ENCODE measurements around the gene HSPBP1.
A peak's percentile ranks its signal among the peaks of the same experiment; 100 is the strongest.

HSPBP1 gene

GRCh38 chr19:55256562-55257460 lies 23.1 kb downstream of the HSPBP1 start:
- peak overlapping the region; percentile 85 for H3K4me3 ChIP-seq (ENCODE audit: low read depth, low read length)

DNA sequence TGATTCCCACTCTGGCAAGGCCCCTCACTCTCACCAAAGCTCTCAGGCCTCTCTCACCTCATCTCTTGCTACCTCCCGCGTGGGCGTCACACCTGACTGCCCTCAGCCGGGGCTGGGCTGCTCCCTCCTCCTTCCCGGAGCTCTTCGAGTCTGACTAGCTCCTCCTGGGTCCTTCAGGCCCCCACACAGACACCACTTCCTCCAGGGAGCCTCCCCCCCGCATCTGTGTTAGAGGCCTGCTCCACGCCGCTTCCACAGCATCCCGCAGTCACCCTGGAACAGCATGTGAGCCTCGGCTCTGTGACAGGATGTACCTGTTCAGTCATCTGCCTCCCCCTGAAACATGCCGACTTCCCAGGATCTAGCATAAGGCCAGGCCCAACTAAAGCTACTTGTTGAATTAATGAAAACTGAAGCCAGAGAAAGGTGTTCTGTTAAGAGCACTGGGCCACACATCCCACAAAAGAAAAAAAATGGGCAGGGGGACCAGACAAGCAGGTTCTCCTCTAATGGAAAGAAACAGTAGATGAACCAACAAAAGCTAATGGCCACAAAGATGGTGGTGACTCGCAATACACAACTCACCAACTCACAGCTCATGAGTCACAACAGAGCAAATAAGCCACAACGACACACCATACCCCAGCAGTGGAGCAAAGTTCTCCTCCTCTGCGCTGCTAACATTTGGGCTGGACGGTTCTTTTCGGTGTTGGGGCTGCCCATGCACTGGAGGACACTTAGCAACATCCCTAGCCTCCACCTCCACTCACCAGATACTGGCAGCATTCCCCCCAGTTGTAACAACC lies 24.1 kb downstream of the HSPBP1 start:
- no peak overlapping the region for H3K4me3 ChIP-seq (ENCODE audit: low read depth, low read length)

- no peak overlapping the region for H3K4me3 ChIP-seq (ENCODE audit: low read depth, low read length)
Measured at GRCh38 chr19:55254625-55254977, 25.3 kb downstream of the HSPBP1 start.

- no peak overlapping the region for H3K4me3 ChIP-seq (ENCODE audit: low read depth, low read length)
Measured at GRCh38 chr19:55253842-55254624, 25.9 kb downstream of the HSPBP1 start.

DNA sequence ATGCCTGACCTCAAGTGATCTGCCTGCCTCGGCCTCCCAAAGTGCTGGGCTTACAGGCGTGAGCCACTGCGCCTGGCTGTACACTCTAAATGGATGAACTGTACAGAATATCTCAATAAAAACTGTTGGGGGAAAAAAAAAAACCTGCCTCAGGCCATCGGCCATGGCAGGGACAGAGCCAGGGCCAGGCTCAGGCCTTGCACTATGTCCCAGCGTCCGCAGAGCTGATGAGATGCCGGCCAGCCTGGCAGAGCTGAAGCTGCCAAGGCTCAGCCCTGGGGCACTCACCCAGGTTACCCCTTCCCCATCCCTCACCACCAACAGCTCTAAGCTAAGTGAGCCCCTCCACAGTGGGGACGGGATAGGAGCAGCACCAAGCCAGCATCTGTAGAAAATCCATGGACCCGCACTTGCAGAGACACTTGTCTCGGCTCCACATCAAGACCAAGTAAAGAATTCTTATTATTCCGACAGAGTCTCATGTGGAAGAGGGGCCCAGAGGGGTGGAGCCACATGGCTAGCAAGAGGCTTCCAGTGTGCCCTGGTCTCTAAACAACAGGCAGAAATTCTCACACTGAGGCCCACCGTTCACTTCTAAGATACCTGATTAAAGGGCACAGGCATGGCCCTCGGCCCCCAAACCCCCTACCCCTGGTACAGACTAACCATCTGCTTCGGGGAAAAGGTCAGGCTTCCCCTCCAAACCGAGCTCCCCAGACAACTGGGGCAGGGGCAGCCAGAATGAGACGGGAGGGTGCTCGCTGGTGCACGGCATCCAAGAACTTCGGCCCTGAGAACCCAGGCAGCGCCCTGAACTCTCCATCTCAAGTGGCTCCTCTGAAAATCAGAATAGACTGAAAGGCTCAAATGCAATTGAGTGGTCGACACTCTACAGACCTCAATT lies 26.9 kb downstream of the HSPBP1 start:
- no peak overlapping the region for H3K4me3 ChIP-seq (ENCODE audit: low read depth, low read length)

GRCh38 chr19:55251341-55252081 lies 28.4 kb downstream of the HSPBP1 start:
- H3K4me3 ChIP-seq (ENCODE audit: low read depth, low read length), result no peak overlapping the region

GRCh38 chr19:55250262-55251036 lies 29.5 kb downstream of the HSPBP1 start:
- H3K4me3 ChIP-seq (ENCODE audit: low read depth, low read length), result no peak overlapping the region

- no peak overlapping the region for H3K4me3 ChIP-seq (ENCODE audit: low read depth, low read length)
Measured at GRCh38 chr19:55249841-55250240, 30.1 kb downstream of the HSPBP1 start.

- H3K4me3 ChIP-seq (ENCODE audit: low read depth, low read length), result no peak overlapping the region
Measured at GRCh38 chr19:55248704-55249103, 31.2 kb downstream of the HSPBP1 start.

GRCh38 chr19:55248166-55248675 lies 31.7 kb downstream of the HSPBP1 start:
- no peak overlapping the region for H3K4me3 ChIP-seq (ENCODE audit: low read depth, low read length)

DNA sequence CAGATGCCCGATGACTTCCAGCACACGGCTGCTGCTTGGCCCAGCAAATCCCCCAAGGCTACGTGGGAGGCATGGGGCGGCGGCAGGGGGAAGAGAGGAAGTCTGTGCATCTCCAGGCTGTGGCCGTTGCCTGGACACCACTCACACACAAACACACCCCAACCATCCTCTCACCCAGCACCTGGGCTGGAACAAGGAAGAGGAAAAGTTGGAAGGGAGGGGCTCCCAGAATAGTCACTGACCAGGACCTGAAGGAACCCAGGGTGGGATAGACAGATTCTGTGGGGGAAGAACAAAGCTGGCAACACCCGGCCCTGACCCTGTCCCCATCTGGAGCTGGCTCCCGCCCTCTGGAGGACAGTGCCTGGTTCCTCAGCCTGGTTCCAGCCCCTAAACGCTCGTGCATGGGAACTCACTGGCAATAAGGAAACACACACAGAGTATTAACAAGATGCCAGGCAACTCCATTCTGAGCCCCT lies 32.2 kb downstream of the HSPBP1 start:
- H3K4me3 ChIP-seq (ENCODE audit: low read depth, low read length), result no peak overlapping the region

- no peak overlapping the region for H3K4me3 ChIP-seq (ENCODE audit: low read depth, low read length)
Measured at GRCh38 chr19:55246462-55247451, 33.2 kb downstream of the HSPBP1 start.

DNA sequence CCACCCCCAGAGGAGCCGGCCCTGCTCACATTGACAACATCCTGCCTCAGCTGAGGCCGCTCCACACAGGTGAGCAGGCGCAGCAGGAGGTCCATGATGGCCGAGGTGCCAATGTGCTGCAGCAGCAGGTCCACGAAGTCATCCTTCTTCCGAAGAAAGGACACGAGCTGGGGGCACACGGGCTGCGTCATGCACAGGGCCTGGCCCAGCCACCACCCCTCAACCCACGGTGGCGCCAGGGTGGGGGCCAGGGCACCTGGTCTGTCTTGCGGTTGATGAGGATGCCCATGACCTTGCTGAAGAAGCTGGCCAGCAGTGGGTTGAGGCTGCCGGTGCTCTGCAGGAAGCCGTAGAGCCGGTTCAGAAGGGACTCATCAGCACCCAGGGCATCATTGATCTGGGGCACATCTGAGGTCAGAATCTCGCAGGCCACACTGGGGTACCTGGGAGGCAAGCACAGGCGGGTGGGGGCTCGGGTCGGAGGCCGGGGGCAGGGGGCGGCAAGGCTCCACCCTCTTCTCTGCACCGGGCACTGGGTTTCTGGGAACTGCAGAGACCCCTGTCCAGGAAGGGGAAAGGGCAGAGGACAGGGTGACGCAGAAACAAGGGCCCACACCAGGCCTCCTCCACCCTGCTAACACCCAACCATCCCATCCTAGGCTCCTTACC lies 34.5 kb downstream of the HSPBP1 start:
- no peak overlapping the region for H3K4me3 ChIP-seq (ENCODE audit: low read depth, low read length)

DNA sequence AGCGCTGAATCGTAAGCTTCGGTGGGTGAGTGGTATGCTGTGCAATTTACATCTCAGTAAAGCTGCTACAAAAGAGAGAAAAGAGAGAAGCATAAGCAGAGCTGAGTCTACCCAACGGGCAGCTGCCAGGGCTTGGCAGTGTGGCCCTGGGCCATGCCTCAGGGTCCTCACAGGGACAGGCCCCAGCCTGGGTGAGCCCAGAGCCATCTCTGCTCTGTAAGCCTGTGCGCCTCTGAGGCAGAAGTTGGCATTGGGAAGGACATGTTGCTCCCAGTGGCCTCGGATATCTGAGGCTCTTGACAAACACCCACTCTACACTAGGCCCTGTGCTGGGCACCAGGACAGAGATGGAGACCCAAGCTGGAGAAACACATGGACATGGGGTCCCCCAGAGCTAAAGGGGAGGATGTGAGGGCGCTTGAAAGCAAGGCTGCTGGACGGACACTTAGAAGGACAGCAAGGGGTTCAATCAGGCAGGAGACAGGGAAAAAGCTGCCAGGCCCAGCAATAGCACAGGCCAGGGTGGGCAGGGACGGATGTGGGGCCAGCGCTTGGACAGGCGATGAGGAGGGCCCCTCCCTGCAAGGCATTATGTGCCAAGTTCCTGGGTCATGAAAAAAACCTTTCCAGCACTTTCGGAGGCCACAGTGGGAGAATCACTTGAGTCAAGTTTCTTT lies 35.8 kb downstream of the HSPBP1 start:
- no peak overlapping the region for H3K4me3 ChIP-seq (ENCODE audit: low read depth, low read length)

DNA sequence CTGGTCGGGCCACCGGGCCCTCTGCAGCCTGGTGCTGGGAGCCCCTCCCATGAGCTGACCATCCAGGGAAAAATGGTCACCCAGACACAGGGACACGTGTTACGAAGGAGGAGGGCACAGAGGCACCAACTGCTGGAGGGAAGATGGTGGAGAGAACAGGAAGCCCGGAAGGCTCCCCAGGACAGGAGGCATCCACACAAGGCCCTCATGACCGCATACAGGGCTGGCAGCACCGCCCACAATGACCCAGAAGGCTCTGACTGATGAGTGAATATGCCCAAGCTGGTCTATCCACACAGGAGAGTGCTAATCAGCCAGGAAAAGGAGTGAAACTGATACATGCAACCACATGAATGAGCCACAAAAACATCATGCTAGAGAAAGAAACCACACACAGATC lies 37.4 kb downstream of the HSPBP1 start:
- no peak overlapping the region for H3K4me3 ChIP-seq (ENCODE audit: low read depth, low read length)

DNA sequence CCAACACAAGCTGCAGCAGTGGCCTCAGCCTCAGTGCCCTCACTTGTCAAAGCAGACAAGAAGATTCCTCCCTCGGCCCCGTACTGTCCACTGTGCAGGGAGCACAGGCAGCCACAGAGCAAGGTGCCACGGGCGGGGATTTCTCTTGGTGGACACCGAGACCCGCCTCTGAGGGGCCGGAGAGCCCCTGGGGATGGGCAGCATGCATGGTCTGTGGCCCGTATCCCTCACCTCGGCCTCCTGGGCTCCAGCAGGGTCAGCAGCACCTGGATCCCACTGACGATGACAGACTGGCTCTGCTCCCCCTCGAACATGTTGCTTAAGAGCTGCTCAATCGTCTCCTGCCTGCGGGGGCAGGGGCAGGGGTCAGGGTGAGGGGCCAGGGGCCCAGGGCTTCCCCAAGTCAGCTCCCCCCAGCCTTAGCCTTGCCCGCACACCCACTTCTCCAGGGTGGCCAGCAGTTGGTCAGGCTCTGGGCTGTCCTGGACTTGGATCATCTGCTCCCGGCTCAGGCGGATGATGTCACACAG lies 37.9 kb downstream of the HSPBP1 start:
- no peak overlapping the region for H3K4me3 ChIP-seq (ENCODE audit: low read depth, low read length)

Measured in iPS-11a (cell line).